ENCODE results near the gene LILRB1.

- TF ChIP-seq CTCF (conservative IDR thresholded peaks at IDR 0.05; ENCODE audit: low read depth, low read length) (no peak), EZH2 (IDR thresholded peaks at IDR 0.05; ENCODE audit: low read length, unreplicated experiment) (no peak)
These were observed 35.5 kb upstream of the LILRB1 start for GRCh38 chr19:54594737-54595136.
